ENCODE results near the gene PGD. TPM values are rescaled to one million over a fixed set of nuclear protein-coding genes. Genes with fewer than 3 reads are reported as not detected.

Gene PGD
- total RNA-seq, 1 experiment from 2014 or later, result 291 TPM

DNA sequence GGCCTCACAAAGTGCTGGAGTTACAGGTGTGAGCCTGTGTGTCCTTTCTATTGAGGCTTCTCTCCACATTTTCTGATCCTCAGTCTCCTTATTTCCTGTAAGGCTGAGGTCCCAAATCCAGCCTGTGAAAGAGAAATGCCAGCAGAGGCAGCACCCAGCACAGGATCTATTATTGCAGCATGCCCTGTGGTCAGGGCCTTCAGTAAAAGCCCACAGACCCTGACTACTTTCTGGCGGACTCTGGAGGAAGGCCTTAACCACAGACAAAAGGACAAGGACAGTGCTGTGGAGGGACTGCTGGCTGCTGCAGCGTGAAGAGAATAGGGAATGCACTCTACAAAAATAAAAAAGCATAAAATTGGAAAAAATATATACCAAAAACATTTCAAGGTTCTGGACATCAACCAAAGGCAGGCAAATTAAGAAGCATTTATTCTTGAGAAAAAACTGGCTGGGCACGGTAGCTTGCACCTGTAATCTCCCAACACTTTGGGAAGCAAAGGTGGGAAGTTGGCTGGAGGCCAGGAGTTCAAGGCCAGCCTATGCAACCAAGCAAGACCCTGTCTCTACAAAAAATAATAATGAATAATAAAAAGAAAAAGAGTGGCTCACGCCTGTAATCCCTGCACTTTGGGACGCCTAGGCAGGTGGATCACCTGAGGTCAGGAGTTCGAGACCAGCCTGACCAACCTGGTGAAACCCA, 9.4 kb upstream of the PGD start:
- no peak overlapping the region for H2BK20ac ChIP-seq (ENCODE audit: low read depth, low read length, poor library complexity, severe bottlenecking)
- Mint-ChIP-seq H3K27ac (peak overlapping the region in 1 of 3 experiments; percentile 84; a peak in 3 of 7 replicates), H3K4me3 (no peak overlapping the region)

More for the DNA sequence above, 9.4 kb upstream of the PGD start:
- Histone ChIP-seq H3K56ac (ENCODE audit: insufficient read length, low read depth, low read length) (no peak overlapping the region), H2AFZ (ENCODE audit: low read length) (no peak overlapping the region), H3K14ac (ENCODE audit: insufficient read depth, low read length) (no peak overlapping the region), H2BK12ac (ENCODE audit: insufficient read length, low read depth, low read length) (no peak overlapping the region), H4K20me1 (ENCODE audit: control insufficient read depth, insufficient read depth, insufficient read length) (no peaks in the 10 kb centered on the region), H3K27ac (ENCODE audit: insufficient read length, low read depth, low read length) (no peak overlapping the region), H2BK5ac (ENCODE audit: insufficient read length, low read length) (no peak overlapping the region), H3K79me1 (ENCODE audit: insufficient read depth, low read depth, low read length, poor library complexity, severe bottlenecking) (no peaks in the 10 kb centered on the region), H3K27me3 (ENCODE audit: insufficient read depth, low read length) (no peaks in the 10 kb centered on the region), H2BK120ac (ENCODE audit: low read depth, low read length, poor library complexity, severe bottlenecking) (no peak overlapping the region), H3K23ac (ENCODE audit: insufficient read length, low read depth, low read length) (no peak overlapping the region), H4K5ac (ENCODE audit: insufficient read length, low read depth, low read length) (no peak overlapping the region), H3K4me2 (ENCODE audit: insufficient read depth, insufficient read length, low read length) (no peak overlapping the region), H2BK15ac (ENCODE audit: low read depth, low read length) (no peak overlapping the region), H2AK5ac (ENCODE audit: insufficient read length, low read length) (no peak overlapping the region), H4K8ac (replicated peaks; ENCODE audit: insufficient read length, low read depth, low read length) (no peak overlapping the region), H3K9ac (ENCODE audit: extremely low read depth, insufficient read length, low read length) (no peak overlapping the region), H4K91ac (ENCODE audit: insufficient read length, low read depth, low read length) (no peak overlapping the region), H3K79me2 (ENCODE audit: insufficient read depth, low read length) (no peaks in the 10 kb centered on the region), H3T11ph (ENCODE audit: low read length) (no peak overlapping the region), H3K18ac (ENCODE audit: insufficient read length, low read depth, low read length) (no peak overlapping the region), H3K4ac (ENCODE audit: low read depth, low read length) (no peak overlapping the region), H3K4me1 (ENCODE audit: insufficient read depth, low read length) (no peaks in the 10 kb centered on the region), H3K9me3 (ENCODE audit: control insufficient read depth, low read depth, low read length) (no peaks in the 10 kb centered on the region), H3K23me2 (ENCODE audit: insufficient read length, low read depth, low read length, poor library complexity, severe bottlenecking) (no peaks in the 10 kb centered on the region)
- peaks cover 4 to 6% of the 10 kb centered on the region in 2 experiments; a peak in 4 of 5 replicates for H3K9me3 Mint-ChIP-seq
- H3K36me3 Mint-ChIP-seq (ENCODE audit: insufficient read depth in 1 of 3, low read depth in 3 of 3), result peaks cover 7 to 16% (median 8%) of the 10 kb centered on the region in 3 experiments; a peak in 6 of 7 replicates
- peaks cover 9 to 12% of the 10 kb centered on the region in 2 experiments for H3K4me1 Mint-ChIP-seq
- TF ChIP-seq, protein P1, sequence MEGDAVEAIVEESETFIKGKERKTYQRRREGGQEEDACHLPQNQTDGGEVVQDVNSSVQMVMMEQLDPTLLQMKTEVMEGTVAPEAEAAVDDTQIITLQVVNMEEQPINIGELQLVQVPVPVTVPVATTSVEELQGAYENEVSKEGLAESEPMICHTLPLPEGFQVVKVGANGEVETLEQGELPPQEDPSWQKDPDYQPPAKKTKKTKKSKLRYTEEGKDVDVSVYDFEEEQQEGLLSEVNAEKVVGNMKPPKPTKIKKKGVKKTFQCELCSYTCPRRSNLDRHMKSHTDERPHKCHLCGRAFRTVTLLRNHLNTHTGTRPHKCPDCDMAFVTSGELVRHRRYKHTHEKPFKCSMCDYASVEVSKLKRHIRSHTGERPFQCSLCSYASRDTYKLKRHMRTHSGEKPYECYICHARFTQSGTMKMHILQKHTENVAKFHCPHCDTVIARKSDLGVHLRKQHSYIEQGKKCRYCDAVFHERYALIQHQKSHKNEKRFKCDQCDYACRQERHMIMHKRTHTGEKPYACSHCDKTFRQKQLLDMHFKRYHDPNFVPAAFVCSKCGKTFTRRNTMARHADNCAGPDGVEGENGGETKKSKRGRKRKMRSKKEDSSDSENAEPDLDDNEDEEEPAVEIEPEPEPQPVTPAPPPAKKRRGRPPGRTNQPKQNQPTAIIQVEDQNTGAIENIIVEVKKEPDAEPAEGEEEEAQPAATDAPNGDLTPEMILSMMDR (conservative IDR thresholded peaks at IDR 0.05), result no peak
- no CpG with 5 or more reads among the region's 6 CpGs for WGBS (ENCODE audit: extremely low coverage, insufficient read length, low lambda C conversion rate)
- no peak for DNase-seq
- H3K27me3 Mint-ChIP-seq (ENCODE audit: low read depth), result no peaks in the 10 kb centered on the region
